LNCaP clone FGC (cell line): Measurements from ENCODE around the gene CHPF.

Experiments used
- DNase-seq: peaks from one replicate; pipeline ENCODE4 v3.0.0-alpha.2; 2011; ENCODE audit warnings: low read depth
- H3K4me3 ChIP-seq: 2 replicates; pipeline ENCODE4 v1.5.1; 2011; ENCODE audit warnings: mild to moderate bottlenecking, low read depth, low read length, control low read depth
- TF ChIP-seq, protein P1 (sequence below): IDR thresholded peaks from 2 replicates; pipeline ENCODE4 v1.5.1; 2012; ENCODE audit warnings: mild to moderate bottlenecking; ENCODE audit not compliant: control insufficient read depth, insufficient read depth; ENCODE audit errors: extremely low read depth

The CHPF gene

GRCh38 chr2:219490600-219491130, 52.9 kb downstream of the CHPF start:
- TF ChIP-seq, protein P1, sequence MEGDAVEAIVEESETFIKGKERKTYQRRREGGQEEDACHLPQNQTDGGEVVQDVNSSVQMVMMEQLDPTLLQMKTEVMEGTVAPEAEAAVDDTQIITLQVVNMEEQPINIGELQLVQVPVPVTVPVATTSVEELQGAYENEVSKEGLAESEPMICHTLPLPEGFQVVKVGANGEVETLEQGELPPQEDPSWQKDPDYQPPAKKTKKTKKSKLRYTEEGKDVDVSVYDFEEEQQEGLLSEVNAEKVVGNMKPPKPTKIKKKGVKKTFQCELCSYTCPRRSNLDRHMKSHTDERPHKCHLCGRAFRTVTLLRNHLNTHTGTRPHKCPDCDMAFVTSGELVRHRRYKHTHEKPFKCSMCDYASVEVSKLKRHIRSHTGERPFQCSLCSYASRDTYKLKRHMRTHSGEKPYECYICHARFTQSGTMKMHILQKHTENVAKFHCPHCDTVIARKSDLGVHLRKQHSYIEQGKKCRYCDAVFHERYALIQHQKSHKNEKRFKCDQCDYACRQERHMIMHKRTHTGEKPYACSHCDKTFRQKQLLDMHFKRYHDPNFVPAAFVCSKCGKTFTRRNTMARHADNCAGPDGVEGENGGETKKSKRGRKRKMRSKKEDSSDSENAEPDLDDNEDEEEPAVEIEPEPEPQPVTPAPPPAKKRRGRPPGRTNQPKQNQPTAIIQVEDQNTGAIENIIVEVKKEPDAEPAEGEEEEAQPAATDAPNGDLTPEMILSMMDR, result no peak
- DNase-seq, result no peak
- H3K4me3 ChIP-seq, result no peak overlapping the region

DNA sequence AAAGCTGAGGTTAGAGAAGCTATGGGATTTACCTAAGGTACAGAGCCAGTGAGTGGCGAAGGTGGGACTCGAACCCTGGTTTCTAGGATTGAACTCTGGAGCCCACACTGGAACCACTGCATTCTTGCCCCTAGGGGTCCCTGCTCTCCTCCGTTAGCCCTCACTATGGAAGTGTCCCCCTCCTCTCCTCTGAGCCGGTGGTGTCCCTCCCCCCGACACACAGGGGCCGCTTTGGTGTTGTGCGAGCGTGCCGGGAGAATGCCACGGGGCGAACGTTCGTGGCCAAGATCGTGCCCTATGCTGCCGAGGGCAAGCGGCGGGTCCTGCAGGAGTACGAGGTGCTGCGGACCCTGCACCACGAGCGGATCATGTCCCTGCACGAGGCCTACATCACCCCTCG, 53.4 kb downstream of the CHPF start:
- no peak overlapping the region for H3K4me3 ChIP-seq
- no peak for DNase-seq
- TF ChIP-seq, protein P1, result no peak

GRCh38 chr2:219489315-219489714, 54.3 kb downstream of the CHPF start:
- no peak overlapping the region for H3K4me3 ChIP-seq
- DNase-seq, result no peak
- TF ChIP-seq, protein P1, result no peak
